ENCODE results near the gene TRPV3. TPM values are rescaled to one million over a fixed set of nuclear protein-coding genes. Genes with fewer than 3 reads are reported as not detected.

The TRPV3 gene
- polyA plus RNA-seq, 1 donor (not counting 4 experiments of a cell fraction or from before 2014, with no cell fraction given), result 9.4 TPM

GRCh38 chr17:3528403-3528851, 29.2 kb downstream of the TRPV3 start:
- no peak for FAIRE-seq
- H3K9ac ChIP-seq (ENCODE audit: control insufficient read depth, extremely low read depth, insufficient read depth, low read length), result no peak overlapping the region
- no peak for TF ChIP-seq CTCF (optimal IDR thresholded peaks at IDR 0.05 in 1 of 3, IDR thresholded peaks at IDR 0.05 in 1 of 3, conservative IDR thresholded peaks at IDR 0.05 in 1 of 3; ENCODE audit: extremely low read depth in 1 of 3, insufficient read depth in 2 of 3, low read length in 3 of 3)
- TF ChIP-seq EZH2 (IDR thresholded peaks at IDR 0.05; ENCODE audit: low read length), result no peak
- H3K4me3 ChIP-seq (ENCODE audit: control insufficient read depth in 2 of 3, extremely low read depth in 1 of 3, insufficient read depth in 2 of 3, low read depth in 1 of 3, low read length in 3 of 3), result no peak overlapping the region
- H2AFZ ChIP-seq (ENCODE audit: control insufficient read depth, low read length), result no peak overlapping the region
- no peak overlapping the region for H3K4me2 ChIP-seq (ENCODE audit: control insufficient read depth, extremely low read depth, insufficient read depth, low read depth, low read length)
- no peaks in the 10 kb centered on the region for H3K9me3 ChIP-seq (ENCODE audit: control insufficient read depth, low read depth, low read length)
- DNase-seq (ENCODE audit: low read depth, low spot score), result no peak
- no peaks in the 10 kb centered on the region for H3K4me1 ChIP-seq (ENCODE audit: control insufficient read depth, extremely low read depth, insufficient read depth, low read length)
- H4K20me1 ChIP-seq (ENCODE audit: control insufficient read depth, extremely low read depth, insufficient read depth, low read length), result no peaks in the 10 kb centered on the region
- dilution Hi-C loops (cut with MboI; ENCODE audit: extremely low pct_ligation_motif_present, low sequenced_read_pairs), result no loop called here
- peaks cover 15 to 36% of the 10 kb centered on the region in 2 experiments for H3K36me3 ChIP-seq (ENCODE audit: control insufficient read depth in 2 of 2, extremely low read depth in 1 of 2, insufficient read depth in 2 of 2, low read length in 2 of 2)
- H3K9me1 ChIP-seq (ENCODE audit: control insufficient read depth, extremely low read depth, insufficient read depth, low read length), result no peaks in the 10 kb centered on the region
- no peaks in the 10 kb centered on the region for H3K79me2 ChIP-seq (ENCODE audit: control insufficient read depth, insufficient read depth, low read length)
- no peak overlapping the region for H3K27ac ChIP-seq (ENCODE audit: control insufficient read depth, insufficient read depth, low read length)
- H3K27me3 ChIP-seq (ENCODE audit: control insufficient read depth, extremely low read depth, insufficient read depth, low read length), result no peaks in the 10 kb centered on the region

GRCh38 chr17:3527896-3528295, 29.7 kb downstream of the TRPV3 start:
- no peak for DNase-seq (ENCODE audit: low read depth, low spot score)
- Histone ChIP-seq H4K20me1 (ENCODE audit: control insufficient read depth, extremely low read depth, insufficient read depth, low read length) (no peaks in the 10 kb centered on the region), H3K4me2 (ENCODE audit: control insufficient read depth, extremely low read depth, insufficient read depth, low read depth, low read length) (no peak overlapping the region), H3K4me3 (ENCODE audit: control insufficient read depth in 2 of 3, extremely low read depth in 1 of 3, insufficient read depth in 2 of 3, low read depth in 1 of 3, low read length in 3 of 3) (no peak overlapping the region), H3K9me3 (ENCODE audit: control insufficient read depth, low read depth, low read length) (no peaks in the 10 kb centered on the region), H3K9ac (ENCODE audit: control insufficient read depth, extremely low read depth, insufficient read depth, low read length) (no peak overlapping the region), H3K27me3 (ENCODE audit: control insufficient read depth, extremely low read depth, insufficient read depth, low read length) (no peaks in the 10 kb centered on the region), H3K9me1 (ENCODE audit: control insufficient read depth, extremely low read depth, insufficient read depth, low read length) (no peaks in the 10 kb centered on the region), H3K4me1 (ENCODE audit: control insufficient read depth, extremely low read depth, insufficient read depth, low read length) (no peaks in the 10 kb centered on the region), H3K27ac (ENCODE audit: control insufficient read depth, insufficient read depth, low read length) (no peak overlapping the region), H3K79me2 (ENCODE audit: control insufficient read depth, insufficient read depth, low read length) (no peaks in the 10 kb centered on the region), H3K36me3 (ENCODE audit: control insufficient read depth in 2 of 2, extremely low read depth in 1 of 2, insufficient read depth in 2 of 2, low read length in 2 of 2) (peaks cover 15 to 35% of the 10 kb centered on the region in 2 experiments), H2AFZ (ENCODE audit: control insufficient read depth, low read length) (no peak overlapping the region)
- no peak for TF ChIP-seq EZH2 (IDR thresholded peaks at IDR 0.05; ENCODE audit: low read length)
- no peak for TF ChIP-seq CTCF (optimal IDR thresholded peaks at IDR 0.05 in 1 of 3, IDR thresholded peaks at IDR 0.05 in 1 of 3, conservative IDR thresholded peaks at IDR 0.05 in 1 of 3; ENCODE audit: extremely low read depth in 1 of 3, insufficient read depth in 2 of 3, low read length in 3 of 3)
- dilution Hi-C loops (cut with MboI; ENCODE audit: extremely low pct_ligation_motif_present, low sequenced_read_pairs), result no loop called here
- no peak for FAIRE-seq

Data from keratinocyte (primary cell).